Measurements from ENCODE around the gene DSCAM.

DNA sequence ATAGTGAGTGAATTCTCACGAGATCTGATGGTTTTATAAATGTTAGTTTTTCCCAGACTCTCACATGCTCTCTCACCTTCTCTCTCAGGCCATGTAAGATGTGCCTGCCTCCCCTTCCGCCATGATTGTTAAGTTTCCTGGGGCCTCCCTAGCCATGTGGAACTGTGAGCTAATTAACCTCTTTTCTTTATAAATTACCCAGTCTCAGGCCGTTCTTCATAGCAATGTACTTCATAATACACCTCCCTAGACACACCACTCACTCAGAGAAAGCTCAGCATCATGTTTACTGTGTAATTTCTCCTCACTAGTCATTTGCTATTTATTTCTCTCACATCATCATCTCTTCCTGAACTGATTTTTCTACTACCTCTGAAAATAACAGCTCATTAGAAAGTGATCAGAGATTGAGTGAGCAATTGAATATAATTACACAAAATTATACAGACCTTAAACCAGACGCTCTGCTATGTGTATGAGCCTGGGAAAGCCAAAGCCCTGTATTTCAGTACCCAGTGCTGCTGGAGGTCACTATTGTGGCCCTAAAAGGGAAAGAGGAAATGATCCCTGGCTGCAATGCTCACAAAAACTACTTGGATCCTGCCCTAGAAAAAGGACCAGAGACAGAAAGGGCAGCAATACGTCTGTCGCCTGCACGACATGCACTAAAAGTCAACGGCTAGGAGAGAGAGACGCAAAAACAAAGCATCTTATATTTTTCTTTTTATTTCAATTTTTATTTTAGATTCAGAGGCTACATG is 284.5 kb downstream of the DSCAM start:
- TF ChIP-seq TAF1 (IDR thresholded peaks at IDR 0.05; ENCODE audit: borderline replicate concordance, low read depth, low read length) (no peak), POLR2A (IDR thresholded peaks at IDR 0.05; ENCODE audit: low read depth, low read length) (no peak)
